ENCODE results near the gene TMEM203.

- no peak for TF ChIP-seq CTCF (IDR thresholded peaks at IDR 0.05; ENCODE audit: low read depth, low read length, missing input control)
- TF ChIP-seq RAD21 (IDR thresholded peaks at IDR 0.05), result no peak
- no peak for TF ChIP-seq YY1 (IDR thresholded peaks at IDR 0.05)
- TF ChIP-seq ATF3 (IDR thresholded peaks at IDR 0.05), result no peak
- no peak for TF ChIP-seq TAF1 (conservative IDR thresholded peaks at IDR 0.05)
- TF ChIP-seq REST (IDR thresholded peaks at IDR 0.05), result no peak
- TF ChIP-seq MAX (IDR thresholded peaks at IDR 0.05), result no peak
- TF ChIP-seq JUND (IDR thresholded peaks at IDR 0.05), result no peak
- TF ChIP-seq HNF4A (conservative IDR thresholded peaks at IDR 0.05), result no peak
- TF ChIP-seq EGR1 (IDR thresholded peaks at IDR 0.05; ENCODE audit: low read depth in 2 of 2), result no peak
- no peak for TF ChIP-seq FOXA1 (IDR thresholded peaks at IDR 0.05)
- no peak for TF ChIP-seq GABPA (IDR thresholded peaks at IDR 0.05 in 1 of 2, conservative IDR thresholded peaks at IDR 0.05 in 1 of 2)
- no peak for TF ChIP-seq ZBTB33 (IDR thresholded peaks at IDR 0.05)
Observed at GRCh38 chr9:137245450-137246421, 40.3 kb upstream of the TMEM203 start.
